Omental fat pad (tissue), 4 donors: Measurements from ENCODE around the gene TLE6. TPM values are rescaled to one million over a fixed set of nuclear protein-coding genes. Genes with fewer than 3 reads are reported as not detected.

Source experiments
- ATAC-seq: fragments of 150-250 bp; one replicate; pipeline ENCODE4 v1.9.1; 2016; ENCODE audit warnings: mild to moderate bottlenecking, moderate library complexity; ENCODE audit not compliant: low FRiP score
- DNase-seq: peaks from one replicate; pipeline ENCODE4 v3.0.0-alpha.2; 2019; ENCODE audit warnings: low spot score
- CTCF ChIP-seq, 3 donors: fragments of 450-650 bp; IDR thresholded peaks; one replicate each; pipeline ENCODE4 v1.5.1; 2016 to 2017; ENCODE audit warnings: antibody characterized with exemption in 3 of 3, mild to moderate bottlenecking in 3 of 3, moderate library complexity in 2 of 3
- total RNA-seq, 4 donors: library from RNA; depleted of rRNA; stranded (reverse); fragments of >200 nt; gene quantifications; one replicate each; pipeline ENCODE4 v1.1.0, GENCODE V29; 2016

TLE6 gene
- total RNA-seq, 4 donors from 2014 or later: 0.36 to 2.8 (median 1.7) TPM

GRCh38 chr19:2974342-2975041, 2.9 kb upstream of the TLE6 start:
- no peak for TF ChIP-seq CTCF (IDR thresholded peaks at IDR 0.05)
- ATAC-seq (no peak), DNase-seq (no peak)

DNA sequence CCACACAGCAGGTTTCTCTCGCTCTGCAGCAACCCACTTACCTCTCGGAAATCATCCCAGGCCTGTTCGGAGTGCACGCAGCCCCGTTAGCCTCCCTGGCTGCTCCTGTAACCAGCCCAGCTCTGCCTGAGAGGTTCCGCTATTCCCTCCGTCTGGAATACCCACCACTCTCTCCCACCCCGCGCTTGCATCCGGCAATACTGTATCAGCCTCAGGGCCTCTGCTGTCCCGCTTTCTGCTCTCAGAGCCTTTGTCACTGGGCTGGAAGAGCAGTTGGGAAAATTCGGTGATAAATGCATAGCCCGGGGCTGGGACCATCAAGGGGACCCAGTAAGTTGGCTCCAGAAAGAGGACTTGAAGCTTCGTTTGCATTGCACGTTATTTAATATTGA, 759 bp upstream of the TLE6 start:
- ATAC-seq: no peak
- no peak for TF ChIP-seq CTCF (IDR thresholded peaks at IDR 0.05)
- no peak for DNase-seq

GRCh38 chr19:2977746-2978138, 378 bp downstream of the TLE6 start:
- no peak for ATAC-seq
- no peak for TF ChIP-seq CTCF (IDR thresholded peaks at IDR 0.05)

DNA sequence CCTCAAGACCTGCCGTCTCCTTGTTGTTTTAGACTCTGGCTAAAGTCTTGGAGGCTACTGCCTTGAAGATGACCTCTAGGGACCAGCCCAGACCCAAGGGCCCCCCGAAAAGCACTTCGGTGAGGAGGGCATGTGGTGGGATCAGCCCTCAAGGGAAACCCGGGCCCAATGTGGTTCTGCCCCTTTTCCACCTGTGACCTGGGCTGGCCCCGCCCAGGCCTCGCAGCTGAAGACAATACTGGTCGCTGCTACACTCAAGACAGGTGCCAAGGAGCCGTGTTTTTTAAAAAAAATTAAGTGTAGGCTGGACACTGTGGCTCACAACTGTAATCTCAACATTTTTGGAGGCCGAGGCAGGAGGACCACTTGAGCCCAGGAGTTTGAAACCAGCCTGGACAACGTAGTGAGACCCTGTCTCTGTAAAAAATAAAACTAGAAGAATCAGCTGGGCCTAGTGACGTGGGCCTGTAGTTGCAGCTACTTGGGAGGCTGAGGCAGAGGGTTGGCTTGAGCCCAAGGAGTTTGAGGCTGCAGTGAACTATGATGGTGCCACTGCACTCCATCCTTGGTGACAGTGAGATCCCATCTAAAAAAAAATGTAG, 903 bp downstream of the TLE6 start:
- TF ChIP-seq CTCF (IDR thresholded peaks at IDR 0.05): no peak
- no peak for ATAC-seq
- no peak for DNase-seq

More at GRCh38 chr19:2977746-2978138, 378 bp downstream of the TLE6 start:
- DNase-seq: no peak

DNA sequence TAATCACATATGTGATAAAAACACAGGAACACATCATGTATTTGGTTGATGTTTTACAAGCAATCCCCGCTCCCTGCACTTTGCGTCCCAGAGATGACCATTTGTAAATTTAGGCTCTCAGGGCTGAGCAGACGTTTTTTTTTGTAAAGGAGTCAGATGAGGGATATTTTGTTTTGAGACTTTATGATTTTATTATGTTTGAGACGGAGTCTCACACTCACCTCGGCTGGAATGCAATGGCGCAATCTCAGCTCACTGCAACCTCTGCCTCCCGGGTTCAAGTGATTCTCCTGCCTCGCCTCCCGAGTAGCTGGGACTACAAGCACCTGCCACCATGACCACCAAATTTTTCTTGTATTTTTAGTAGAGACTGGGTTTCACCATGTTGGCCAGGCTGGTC, 1.4 kb downstream of the TLE6 start:
- DNase-seq: no peak
- ATAC-seq: no peak

DNA sequence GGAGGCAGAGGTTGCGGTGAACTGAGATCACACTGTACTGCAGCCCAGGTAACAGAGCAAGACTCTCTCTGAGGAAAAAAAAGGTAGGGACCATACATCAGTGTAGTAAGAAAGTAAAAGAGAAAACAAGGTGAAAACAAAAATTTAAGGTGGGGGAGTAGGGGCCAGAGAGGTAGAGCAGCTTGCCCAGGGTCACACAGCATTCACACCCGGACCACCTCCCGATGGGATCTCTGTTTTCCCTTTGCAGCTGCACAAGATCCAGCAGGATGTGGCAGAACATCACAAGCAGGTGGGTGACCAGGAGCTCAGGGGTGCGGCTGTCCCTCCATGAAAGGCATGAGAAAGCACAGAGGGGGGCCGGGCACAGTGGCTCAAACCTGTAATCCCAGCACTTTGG, 4.5 kb downstream of the TLE6 start:
- no peak for TF ChIP-seq CTCF (IDR thresholded peaks at IDR 0.05)
- DNase-seq (no peak), ATAC-seq (no peak)

More for the DNA sequence above, 1.4 kb downstream of the TLE6 start:
- no peak for TF ChIP-seq CTCF (IDR thresholded peaks at IDR 0.05)

- DNase-seq (no peak), ATAC-seq (peak; percentile 8)
- TF ChIP-seq CTCF (IDR thresholded peaks at IDR 0.05): no peak
Observed at GRCh38 chr19:2982561-2982960, 5.2 kb downstream of the TLE6 start.
